ENCODE results near the gene XPNPEP2.

Gene XPNPEP2

DNA sequence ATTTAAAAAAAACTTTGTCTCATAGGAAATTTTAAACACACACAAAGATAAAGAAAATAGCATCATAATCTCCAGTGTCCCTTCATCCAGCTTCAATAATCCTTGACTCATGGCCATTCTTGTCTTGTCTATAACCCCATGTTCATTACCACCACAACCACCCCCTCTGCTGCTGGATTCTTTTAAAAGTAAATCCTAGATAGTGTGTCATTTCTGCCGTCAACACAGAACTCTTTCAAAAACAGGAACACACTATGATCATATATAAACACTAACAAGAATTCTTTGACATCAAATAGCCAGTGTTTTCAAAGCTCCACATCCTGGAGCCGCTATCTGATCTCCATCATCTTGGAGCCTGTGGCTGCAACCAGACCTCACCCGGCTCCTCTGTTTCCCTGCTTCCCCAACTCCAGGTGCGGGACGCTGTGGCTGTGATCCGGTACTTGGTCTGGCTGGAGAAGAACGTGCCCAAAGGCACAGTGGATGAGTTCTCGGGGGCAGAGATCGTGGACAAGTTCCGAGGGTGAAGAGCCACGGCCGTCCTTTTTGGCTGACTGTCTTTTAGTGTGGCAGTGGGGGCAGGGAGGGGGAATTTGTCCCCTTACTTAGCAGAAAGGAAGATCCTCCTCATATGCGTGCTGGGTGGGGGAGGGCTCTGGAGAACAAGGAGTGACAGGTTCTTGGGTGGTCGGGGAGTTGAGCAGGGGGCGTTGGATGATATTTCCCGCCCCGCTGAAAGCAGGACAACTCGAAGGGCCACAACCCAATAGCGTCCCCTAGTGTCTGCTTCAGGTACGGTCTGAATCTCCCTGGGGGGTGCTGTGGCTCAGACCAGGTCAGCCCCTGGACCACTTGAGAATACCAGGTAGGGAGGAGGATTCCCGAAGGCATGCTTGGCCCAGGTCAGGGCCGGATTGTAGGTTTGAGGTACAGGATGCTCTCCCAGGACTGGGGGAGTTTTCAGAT, 15.6 kb downstream of the XPNPEP2 start:
- DNase-seq: no peak

DNA sequence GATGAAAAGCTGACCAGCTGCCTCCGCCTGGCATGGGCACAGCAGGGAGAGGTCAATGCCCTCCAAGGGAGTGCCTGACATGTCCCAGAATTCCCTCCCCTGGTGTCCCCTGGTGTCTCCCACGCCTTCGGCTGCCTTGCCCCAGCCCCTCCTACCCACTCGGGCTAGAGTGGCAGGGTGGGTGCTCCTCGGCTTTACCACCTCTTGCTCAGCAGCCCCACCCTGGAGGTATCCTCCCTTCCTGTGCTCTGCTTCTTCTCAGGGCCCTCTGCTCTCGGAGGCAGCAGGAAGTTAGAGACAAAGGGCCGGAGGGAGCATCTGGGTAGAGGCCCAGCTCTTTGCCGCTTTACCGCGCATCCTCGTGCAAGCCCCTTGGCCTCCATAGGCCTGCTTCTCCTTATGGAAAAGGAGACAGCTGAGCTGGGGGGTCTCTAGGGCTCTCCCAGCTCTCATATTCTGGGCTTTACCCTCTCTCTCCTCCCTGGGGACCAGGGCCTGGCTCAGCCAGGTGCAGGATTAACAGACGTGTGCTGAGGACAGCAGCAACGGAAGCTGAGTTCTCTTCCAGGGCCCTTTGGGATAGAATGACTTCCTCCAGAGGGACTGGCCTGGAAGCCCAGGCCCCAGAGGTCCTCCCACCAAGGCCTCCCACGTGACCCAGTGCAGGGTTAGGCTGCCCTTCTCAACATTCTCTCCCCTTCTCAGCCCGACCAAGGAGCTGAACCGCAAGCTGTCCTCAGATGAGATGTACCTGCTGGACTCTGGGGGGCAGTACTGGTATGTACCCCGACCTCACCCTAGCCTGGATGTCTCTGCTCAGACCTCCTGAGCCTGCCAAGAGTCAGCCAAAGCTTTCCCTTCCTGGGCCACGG, 17.2 kb downstream of the XPNPEP2 start:
- no peak for DNase-seq

DNA sequence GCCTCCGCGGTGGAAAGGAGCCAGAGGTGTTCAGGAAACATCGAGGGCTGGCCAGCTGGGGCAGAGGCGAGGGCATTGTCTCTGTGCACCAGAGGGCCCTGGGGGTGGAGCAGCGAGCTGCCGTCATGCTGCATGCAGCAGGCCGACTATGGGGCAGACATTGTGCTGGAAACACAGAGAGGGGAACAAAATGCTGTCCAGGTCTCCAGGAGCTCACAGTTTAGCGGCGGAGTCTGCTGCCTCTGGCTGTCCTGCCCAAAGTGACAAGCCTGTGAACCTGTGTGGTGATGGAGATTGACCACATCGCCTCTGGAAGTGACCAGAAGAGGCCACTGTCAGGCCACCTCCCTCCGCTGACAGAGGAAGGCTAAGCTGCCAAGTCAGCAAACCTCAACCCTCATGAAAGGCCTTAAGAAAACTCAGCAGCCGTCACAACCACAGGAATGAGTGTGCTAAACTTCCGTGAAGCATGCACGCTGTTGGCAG, 20.8 kb downstream of the XPNPEP2 start:
- DNase-seq: no peak

DNA sequence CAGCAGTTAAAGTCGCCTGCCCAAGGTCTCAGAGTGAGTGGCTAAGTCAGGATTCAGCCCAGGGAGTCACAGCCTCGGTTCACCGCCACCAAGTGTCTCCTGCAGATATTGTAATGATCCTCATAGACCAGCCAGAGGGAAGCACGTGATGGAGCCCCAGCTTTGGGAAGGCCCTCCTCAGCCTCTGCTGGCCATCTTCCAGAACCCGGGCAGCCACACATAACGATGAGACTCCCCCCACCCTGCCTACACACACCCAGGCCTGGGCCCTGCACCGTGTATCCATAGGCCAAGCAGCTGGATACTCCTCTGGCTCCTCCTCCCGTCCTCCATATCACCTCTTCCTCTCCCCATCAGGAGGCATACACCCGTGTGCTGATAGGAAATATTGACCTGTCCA, 21.4 kb downstream of the XPNPEP2 start:
- DNase-seq: no peak

DNA sequence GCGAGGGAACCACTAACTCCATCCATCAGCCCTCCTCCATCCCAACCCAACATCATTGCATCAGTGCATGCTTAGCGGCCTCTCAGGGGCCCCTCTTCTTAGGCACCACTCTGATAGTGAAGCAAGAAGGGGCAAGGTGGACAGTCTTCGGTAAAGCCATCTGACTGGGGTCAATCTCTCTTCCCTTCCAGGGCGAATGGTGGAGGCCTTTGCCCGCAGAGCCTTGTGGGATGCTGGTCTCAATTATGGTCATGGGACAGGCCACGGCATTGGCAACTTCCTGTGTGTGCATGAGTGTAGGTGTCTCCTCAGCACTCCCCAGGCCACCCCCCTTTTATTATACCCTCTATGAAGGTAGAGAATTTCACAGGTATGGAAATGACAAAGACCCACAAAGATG, 22.2 kb downstream of the XPNPEP2 start:
- DNase-seq: no peak

DNA sequence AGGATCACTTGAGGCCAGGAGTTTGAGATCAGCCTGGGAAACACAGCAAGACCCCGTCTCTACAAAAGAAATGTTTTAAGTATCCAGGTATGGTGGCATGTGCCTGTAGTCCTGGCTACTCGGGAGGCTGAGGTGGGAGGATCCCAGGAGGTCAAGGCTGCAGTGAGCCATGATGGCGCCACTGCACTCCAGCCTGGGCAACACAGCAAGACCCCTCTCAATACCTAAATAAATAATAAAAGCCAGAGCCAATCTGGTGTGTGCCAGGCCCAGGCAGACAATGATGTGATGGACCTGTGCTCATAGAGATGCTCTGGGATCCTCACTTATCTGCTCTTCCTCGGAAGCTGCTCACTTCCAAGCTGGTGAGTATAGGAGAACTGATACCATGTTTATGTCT, 22.8 kb downstream of the XPNPEP2 start:
- no peak for DNase-seq

DNA sequence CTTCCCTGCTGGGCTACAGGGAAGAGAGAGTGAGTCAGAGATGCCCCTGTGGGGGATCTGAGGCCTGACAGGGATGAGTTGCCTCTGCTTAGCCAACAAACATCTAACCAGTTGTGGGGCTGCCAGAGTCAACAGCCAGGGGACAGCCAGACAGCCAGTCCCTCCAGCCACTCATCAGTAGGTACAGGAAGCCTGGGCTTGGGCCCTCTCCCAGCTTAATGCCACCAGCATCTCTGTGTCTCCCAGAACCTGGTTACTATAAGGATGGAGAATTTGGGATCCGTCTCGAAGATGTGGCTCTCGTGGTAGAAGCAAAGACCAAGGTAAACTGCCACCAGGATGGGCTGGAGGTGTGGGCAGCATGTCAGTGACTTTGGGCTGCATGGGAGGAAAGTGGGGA, 23.7 kb downstream of the XPNPEP2 start:
- no peak for DNase-seq

DNA sequence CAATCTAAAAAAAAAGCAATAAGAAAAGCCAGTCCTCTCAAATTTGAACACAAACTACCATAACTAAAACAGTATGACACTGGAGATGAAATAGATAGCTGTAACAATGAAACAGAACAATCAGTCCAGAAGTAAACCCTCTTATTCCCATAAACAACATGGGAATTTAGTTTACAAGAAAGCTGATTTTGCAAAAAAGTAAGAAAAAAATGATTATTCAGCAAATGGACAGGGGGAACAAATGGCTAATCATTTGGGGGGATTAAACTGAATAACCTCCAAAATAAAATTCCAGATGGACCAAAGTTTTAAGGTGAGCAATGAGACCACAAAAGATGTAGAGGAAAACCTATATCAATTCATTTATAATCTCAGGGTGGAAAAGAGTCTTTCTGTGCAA, 24.9 kb downstream of the XPNPEP2 start:
- DNase-seq: no peak

DNA sequence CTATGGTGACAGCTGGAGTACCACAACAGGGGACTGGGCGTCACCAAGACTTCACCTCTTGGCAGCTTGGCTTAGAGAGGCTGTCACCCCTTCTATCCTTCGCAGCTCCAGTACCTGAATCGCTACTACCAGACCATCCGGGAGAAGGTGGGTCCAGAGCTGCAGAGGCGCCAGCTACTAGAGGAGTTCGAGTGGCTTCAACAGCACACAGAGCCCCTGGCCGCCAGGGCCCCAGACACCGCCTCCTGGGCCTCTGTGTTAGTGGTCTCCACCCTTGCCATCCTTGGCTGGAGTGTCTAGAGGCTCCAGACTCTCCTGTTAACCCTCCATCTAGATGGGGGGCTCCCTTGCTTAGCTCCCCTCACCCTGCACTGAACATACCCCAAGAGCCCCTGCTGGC, 29.4 kb downstream of the XPNPEP2 start:
- DNase-seq: no peak

DNA sequence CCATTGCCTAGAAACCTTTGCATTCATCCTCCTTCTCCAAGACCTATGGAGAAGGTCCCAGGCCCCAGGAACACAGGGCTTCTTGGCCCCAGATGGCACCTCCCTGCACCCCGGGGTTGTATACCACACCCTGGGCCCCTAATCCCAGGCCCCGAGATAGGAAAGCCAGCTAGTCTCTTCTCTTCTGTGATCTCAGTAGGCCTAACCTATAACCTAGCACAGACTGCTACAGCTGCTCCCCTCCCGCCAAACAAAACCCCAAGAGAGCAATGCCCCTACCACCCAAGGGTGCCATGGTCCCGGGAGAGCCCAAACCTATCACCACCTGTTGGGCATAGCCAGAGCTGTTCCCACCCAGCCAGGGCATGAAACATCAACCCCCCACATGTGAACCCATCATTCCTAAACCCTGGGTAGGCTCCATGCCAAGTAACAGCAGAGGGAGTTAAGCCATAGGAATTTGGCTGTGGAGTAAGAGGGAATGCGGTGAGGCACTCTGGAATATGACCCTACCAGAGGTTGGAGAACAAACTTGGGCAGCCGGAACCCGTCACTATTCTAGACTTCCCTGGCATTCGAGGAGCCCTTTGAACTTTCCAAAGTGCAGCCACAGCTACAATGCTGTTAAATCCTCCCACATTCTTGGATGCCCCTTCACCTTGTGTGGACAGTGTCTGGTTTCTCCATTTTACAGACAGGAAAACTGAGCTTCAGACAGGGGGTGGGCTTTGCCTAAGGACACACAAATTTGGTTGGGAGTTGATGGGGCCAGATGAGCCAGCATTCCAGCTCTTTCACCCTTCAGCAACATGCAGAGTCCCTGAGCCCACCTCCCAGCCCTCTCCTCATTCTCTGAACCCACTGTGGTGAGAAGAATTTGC, 30.0 kb downstream of the XPNPEP2 start:
- no peak for DNase-seq

DNA sequence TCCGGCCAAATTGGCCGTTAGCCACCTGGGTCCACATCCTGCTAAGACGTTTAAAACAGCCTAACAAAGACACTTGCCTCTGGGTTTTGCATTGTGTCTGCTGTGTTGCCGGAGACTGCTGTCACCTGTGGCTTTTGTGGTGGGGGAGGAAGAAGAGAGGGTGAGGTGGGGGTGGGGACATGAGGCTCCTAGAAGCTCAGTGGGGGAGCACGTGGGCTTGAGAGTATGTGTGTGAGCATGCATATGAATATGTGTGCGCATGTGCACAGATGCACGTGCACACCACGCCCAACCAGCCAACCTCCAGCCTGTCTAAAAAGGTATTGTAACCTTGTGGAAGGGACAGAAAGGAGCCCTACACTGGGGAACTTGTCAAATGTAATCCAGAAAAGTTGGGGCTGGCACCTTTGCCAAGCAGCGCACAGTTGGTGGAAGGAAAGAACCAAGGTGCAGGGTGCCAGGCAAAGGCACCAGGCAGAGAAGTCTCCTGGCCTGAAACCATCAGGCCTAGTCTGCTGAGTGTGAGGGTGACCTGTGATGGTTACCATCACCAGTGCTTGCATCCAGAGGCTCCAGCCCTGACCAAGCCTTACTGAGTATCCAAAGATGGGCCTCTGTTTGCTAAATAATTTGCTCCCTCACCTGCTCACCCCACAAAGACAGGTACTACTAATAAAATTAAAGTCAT, 30.8 kb downstream of the XPNPEP2 start:
- no peak for DNase-seq

DNA sequence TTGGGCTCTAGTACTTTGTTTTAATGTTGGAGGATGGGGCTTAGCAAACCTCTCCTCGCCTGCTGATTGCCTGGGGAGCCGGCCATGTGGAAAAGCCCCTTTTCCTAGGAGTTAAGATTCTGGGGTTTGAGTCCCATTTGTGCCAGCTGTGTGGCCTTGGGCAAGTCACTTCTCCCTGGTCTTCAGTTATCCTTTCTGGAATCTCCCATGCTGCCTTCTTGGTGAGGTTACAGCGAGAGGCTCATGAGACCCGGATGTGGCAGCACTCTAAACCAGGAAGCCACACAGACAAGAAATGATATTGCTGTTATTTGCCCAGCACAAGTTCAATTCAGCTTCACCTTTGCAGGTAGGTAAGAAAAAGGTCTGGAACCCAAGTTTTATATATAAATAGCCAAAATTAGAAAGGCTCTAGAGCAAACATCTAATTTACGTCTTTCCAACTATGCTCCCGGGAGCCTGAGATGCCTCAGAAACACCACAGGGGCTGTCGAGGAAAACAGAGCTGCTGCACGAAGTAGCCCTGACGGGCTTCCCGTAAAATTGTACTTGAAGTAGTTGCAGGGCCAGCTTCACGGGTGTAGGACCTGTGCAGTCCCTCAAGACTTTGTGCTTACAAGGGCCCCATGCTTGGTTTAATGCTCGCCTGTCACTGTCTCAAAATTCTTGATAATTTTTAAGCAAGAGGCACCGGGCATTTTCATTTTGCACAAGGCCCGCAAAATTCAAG, 32.7 kb downstream of the XPNPEP2 start:
- no peak for DNase-seq

DNA sequence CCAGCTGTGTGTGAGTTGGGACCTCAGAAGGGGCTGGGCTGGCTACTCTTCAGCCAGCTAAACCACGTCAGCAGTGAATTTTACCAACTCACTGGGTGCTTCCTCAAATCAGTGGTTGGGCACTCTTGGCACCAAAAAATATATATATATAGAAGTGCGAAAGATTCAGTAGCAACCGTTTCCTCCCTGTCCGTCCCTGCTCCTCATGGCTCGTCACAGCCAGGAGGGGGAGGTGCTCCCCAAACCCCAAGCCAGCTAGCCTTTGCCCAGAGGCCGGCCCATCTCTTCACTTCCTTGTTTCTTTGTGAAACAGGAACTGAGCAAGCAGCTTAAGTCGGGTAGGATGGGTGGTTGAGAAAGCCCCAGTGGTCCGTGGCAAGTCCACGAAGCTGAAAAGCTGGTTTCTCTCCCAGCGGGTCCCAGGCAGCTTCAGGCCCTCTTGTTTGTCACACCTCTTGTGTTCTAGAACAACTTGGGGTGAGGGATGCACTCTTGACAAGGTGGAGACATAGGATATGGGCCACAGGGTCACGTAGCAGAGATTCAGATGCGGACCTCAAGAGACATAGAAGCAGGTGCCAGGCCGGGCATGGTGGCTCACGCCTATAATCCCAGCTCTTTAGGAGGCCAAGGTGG, 34.1 kb downstream of the XPNPEP2 start:
- DNase-seq: no peak

DNA sequence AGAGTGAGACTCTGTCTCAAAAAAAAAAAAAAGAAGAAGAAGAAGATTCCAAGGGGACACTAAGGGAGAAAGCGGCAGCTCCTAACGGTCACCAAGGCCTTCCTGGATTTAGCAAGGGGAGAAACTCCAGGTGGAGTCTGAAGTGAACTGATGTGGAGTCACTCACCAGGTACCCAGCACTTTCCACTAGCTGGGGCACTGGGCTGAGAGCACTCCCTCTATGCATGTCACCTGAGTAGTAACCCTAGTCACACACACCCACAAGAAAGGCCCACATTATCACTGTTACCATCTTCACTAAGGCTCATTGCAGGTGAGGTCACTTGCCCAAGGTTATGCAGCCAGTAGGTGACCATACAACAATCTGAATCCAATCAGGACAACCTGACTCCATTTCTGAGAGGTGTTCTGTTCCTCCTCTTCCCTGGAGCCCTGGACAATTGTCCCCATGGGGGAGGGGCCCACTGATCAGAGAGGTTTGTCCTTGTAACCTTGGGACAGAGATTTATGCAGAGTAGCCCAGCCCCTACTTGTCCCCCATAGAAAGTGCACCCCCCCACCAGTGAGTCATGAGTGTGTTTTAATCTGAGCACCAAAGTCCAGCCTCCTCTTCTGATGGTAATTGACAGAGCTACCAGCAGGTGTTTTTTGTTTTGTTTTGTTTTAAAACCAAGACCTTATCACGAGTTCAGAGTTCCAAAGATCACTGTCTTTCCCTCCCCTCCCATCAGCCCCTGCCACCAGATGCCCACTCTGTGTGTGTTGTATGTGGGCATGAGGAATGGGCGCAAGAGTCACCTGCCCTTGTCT, 35.1 kb downstream of the XPNPEP2 start:
- no peak for DNase-seq

DNA sequence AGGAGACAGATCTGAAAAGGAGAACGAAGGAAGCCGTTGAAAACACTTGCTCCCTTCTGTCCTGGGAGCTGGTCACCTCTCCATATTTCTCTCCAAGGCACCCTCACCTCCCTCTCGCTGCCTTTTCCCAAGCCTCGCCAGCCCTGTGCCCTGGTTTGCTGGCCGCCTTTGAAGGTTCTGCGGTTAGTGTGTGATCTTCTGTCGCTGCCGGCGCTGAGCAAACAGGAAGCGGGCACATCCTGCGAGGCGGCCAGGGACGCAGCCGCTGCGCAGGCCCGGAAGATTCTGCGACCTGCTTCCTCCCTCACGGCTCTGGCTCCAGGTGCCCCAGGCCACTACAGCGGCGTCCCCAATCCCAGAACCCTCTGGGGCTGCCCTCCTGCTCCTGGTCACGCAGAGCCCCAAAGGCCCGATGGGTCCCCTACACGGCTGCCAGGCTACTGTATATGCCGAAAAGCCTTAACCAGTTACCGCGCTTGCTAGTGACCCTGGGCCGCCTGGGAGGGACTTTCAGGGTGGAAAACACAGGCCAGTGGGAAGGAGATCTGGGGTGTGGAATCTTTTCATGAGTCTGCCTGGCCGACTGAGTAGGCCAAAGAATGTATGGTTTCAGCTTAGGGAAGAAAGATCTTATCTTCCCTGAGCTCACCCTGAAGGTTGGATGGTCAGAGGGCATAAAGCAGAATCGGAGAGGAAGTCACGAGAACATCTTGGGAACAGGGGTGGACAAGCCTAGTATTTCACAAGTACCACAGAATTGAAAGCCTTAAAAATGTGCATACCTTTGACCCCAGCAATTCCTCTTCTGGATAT, 38.6 kb downstream of the XPNPEP2 start:
- DNase-seq: no peak

DNA sequence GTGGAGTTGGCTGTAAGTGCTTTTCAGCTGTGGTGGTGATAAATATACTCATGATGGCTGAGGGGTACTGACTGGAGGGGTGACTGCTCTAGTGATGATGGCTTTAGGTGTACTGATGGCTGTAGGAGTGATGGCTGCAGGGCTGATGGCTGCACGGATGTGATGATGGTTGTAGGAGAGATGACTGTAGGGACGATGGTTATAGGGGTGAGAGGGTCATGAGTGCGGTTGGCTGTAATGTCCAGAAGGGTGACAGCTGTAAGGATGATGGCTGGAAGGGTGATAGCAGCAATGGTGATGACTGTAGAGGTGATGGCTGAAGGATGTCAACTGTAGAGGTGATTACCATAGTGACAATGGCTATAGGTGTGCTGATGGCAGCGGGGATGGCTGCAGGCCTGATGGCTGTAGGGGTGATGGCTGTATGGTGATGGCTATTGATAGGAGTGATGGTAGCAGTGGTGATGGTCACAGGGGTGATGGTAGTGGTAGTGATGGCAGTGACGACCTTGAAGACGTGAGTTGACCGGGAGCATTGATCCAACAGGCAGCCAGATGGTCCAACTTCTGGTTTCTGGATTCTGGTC, 40.4 kb downstream of the XPNPEP2 start:
- no peak for DNase-seq

DNA sequence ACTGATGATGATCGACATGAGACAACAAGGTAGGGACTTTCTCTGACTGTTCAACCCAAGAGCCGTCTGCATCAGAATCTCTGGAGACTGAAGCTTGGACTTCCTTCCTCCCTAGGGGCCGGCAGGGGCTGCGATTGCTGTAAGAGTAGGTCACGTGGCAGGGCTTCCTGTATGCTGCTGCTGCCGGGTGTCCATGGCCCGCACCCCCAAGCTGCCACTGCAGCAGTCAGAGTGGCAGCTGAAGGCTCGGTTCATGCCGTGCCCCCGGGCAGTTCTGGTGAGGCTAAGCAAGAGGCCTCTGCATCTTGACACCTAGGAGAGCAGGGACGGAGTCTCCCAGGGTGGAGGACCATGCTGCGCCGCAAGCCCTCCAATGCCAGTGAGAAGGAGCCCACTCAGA, 41.0 kb downstream of the XPNPEP2 start, which contains the start of gene SASH3:
Gene SASH3, plus strand, starts transcription at position 203 of the 400 bp plus-strand sequence. Its CDS starts 149 bp downstream, at position 352.
- no peak for DNase-seq

DNA sequence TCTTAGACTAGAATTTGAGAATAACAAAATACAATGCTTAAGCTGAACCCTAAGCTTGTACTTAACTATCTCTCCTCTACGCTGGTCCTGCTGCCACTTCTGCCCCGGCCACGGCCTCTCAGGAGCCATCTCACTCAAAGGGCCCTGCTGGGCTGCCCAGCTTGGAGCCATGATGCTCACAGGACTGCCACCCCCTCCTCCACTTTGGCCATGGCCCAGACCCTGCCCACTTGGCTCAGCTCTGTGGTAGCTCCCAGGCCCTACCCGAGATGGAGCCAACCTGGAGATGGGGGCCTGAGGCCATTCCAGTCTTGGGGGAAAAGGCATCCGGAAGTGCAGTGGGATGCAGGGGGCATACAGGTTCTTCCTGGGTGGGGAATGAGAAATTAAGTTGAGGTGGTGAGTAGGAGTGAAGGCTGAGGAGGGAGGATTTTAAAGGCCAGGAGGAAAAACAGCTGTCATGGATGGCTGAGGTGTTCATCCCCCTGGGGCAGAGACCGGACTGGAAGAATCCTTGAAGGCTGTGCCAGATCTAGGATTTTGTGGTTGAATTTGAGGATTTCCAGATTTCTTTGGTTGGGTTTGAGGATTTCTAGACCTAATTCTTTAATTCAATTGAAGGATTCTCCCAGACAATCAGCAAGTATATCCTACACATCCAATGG, 41.8 kb downstream of the XPNPEP2 start:
- no peak for DNase-seq
